Lung (tissue), 12 donors: Measurements from ENCODE around the gene PERCC1. TPM values are rescaled to one million over a fixed set of nuclear protein-coding genes. Genes with fewer than 3 reads are reported as not detected.

Experiments used
- ATAC-seq: fragments of 200-7000 bp; cut with Tn5 transposase; one replicate; pipeline ENCODE4 v1.9.1; 2020; ENCODE audit warnings: moderate number of reproducible peaks; ENCODE audit not compliant: insufficient read depth, low FRiP score
- DNase-seq, 3 donors: peaks; one replicate each; pipeline ENCODE4 v3.0.0-alpha.2; 2013 to 2017
- H3K27ac ChIP-seq, 2 donors: one replicate each; pipeline ENCODE4 v1.5.1; 2013; ENCODE audit warnings: mild to moderate bottlenecking in 2 of 2, moderate library complexity in 2 of 2, control low read depth in 1 of 2, inconsistent platforms in 1 of 2, low read depth in 1 of 2, low read length in 1 of 2
- H3K27me3 ChIP-seq, 3 donors: one replicate each; pipeline ENCODE4 v1.5.1; 2013; ENCODE audit warnings: low read length in 2 of 3; ENCODE audit not compliant: control insufficient read depth in 3 of 3, insufficient read depth in 3 of 3
- H3K36me3 ChIP-seq, 4 donors: one replicate each; pipeline ENCODE4 v1.5.1; 2013; ENCODE audit warnings: low read length in 4 of 4, mild to moderate bottlenecking in 1 of 4, moderate library complexity in 1 of 4; ENCODE audit not compliant: control insufficient read depth in 4 of 4, insufficient read depth in 4 of 4
- H3K4me1 ChIP-seq, 5 donors: one replicate each; pipeline ENCODE4 v1.5.1; 2013; ENCODE audit warnings: low read length in 5 of 5, mild to moderate bottlenecking in 2 of 5, moderate library complexity in 1 of 5; ENCODE audit not compliant: control insufficient read depth in 5 of 5, insufficient read depth in 5 of 5
- H3K4me3 ChIP-seq: one replicate; pipeline ENCODE4 v1.5.1; 2013; ENCODE audit warnings: mild to moderate bottlenecking, control low read depth, moderate library complexity
- H3K9ac ChIP-seq, 2 donors: one replicate each; pipeline ENCODE4 v1.5.1; 2013; ENCODE audit warnings: low read length in 2 of 2, control low read depth in 1 of 2; ENCODE audit not compliant: insufficient read depth in 1 of 2
- H3K9me3 ChIP-seq, 4 donors: one replicate each; pipeline ENCODE4 v1.5.1; 2013; ENCODE audit warnings: low read length in 3 of 4, mild to moderate bottlenecking in 1 of 4, moderate library complexity in 1 of 4; ENCODE audit not compliant: control insufficient read depth in 4 of 4, insufficient read depth in 3 of 4
- CTCF ChIP-seq: IDR thresholded peaks from 2 replicates; pipeline ENCODE4 v1.5.1; 2012; ENCODE audit warnings: mild to moderate bottlenecking; ENCODE audit errors: control extremely low read depth, extremely low read depth
- WGBS, 2 donors: extraction: QIAGEN DNeasy Blood & Tissue Kit; methylation state at CpG; one replicate each; pipeline ENCODE4 v1.1.7; 2013; 5-methylcytosine and 5-hydroxymethylcytosine counted together
- polyA plus RNA-seq, 2 donors: library from polyadenylated mRNA; stranded (reverse); fragments of 200-250 nt; gene quantifications; one replicate each; pipeline ENCODE4 v1.2.1, GENCODE V29; 2013
- total RNA-seq, 2 donors: library from RNA; depleted of rRNA in 1 of 2; stranded (reverse); fragments of >200 nt in 1 of 2; gene quantifications; one replicate each; pipeline ENCODE4 v1.2.1, GENCODE V29; 2014 to 2021
- donor health status: control.
- donor health status: control.
- donor health status: Bipolar disorder and iron deficiency.
- donor health status: healthy.
- donor health status: DM: yes; HTN: yes; CAD: no.

PERCC1 gene
- total and polyA plus RNA-seq, 4 donors = 0.12 to 0.57 (median 0.46) TPM; not detected in 1

GRCh38 chr16:1469693-1470201 is 38.9 kb downstream of the PERCC1 start:
- no peak for TF ChIP-seq CTCF
- H3K36me3 ChIP-seq = peaks cover 0 to 5% (median 0%) of the 10 kb centered on the region in 4 donors
- H3K9ac ChIP-seq = no peak overlapping the region
- peak overlapping the region in 1 of 2 donors; percentile 81 for H3K27ac ChIP-seq
- no peak overlapping the region for H3K4me3 ChIP-seq
- DNase-seq (no peak), ATAC-seq (no peak)
- no peaks in the 10 kb centered on the region for H3K27me3 ChIP-seq
- H3K4me1 ChIP-seq = peaks cover 0 to 22% (median 4%) of the 10 kb centered on the region in 5 donors
- no peaks in the 10 kb centered on the region for H3K9me3 ChIP-seq
- 24 to 62% methylated on average over 20 of the region's 20 CpGs for WGBS, 2 donors

DNA sequence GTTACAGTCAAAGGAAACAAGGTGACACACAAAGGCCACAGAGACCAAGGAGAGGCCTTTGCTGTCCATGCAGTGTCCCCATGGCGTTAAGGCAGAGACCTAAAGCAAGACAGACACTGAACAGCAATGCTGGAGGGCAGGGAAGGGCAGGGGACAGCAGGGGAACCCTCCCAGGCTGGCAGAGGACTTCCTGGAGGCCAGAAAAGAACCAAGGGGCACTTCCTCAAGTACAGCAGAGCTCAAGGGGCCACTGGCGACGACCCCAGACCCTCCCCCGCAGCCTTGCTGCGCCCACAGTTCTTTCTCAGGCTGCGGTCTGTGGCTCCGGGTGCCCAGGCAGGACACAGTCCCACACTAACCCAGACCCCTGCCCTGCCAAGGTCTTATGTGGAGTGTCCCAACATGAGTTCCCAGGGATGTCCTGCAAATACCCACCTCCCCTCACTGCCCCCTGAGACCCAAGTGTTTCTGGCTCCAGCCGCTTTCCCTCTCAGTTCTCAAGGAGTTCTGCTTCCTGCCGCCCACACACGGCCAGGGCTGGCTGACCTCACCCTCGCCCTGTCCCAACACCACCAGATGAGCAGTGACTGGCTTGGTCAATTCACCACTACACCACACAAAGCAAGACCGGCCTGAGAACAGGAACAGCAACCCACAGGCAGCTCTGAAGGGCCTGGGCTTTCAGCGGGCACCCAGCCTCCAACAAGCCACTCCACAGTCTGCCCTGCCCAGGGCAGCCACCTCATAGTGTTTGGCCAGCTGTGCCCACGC is 39.8 kb downstream of the PERCC1 start:
- H3K27ac ChIP-seq = peak overlapping the region; percentile 35 to 81
- TF ChIP-seq CTCF = no peak
- WGBS, 2 donors = 41 to 57% methylated on average over 14 of the region's 14 CpGs
- H3K9me3 ChIP-seq = no peaks in the 10 kb centered on the region
- H3K36me3 ChIP-seq = peaks cover 0 to 5% (median 0%) of the 10 kb centered on the region in 4 donors
- DNase-seq = no peak
- no peaks in the 10 kb centered on the region for H3K27me3 ChIP-seq
- ATAC-seq = peak; percentile 13
- H3K4me3 ChIP-seq = no peak overlapping the region
- peaks cover 0 to 24% (median 4%) of the 10 kb centered on the region in 5 donors for H3K4me1 ChIP-seq
- H3K9ac ChIP-seq = no peak overlapping the region

DNA sequence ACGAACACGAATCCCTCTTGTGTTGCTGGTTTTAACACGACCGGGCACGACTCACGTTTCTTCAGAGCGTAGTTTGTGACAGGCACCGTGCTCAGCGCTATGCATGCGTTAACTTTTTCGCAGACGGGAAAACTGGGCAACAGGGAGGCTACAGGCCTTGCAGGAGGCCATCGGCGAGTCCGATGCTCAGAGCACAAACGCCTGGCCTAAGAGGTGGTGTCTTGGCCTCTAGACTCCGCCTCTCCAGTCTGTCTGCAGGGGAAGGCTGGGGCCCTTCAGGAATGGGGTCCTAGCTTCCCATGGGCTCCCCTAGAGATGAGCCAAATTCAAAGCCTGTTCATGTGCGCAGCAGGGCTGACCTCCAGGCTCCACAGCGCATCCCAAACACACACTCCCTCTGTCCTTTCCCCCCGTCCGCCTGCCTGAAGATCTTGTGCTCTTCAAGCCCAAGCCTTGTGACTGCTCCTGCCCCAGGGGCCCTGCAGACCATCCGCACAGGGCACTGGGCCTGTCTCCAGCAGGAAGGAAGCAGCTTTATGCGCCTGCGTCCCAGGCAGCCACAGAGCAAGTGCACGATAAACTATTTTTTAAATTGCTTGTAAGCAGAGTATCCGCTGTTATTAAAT is 40.8 kb downstream of the PERCC1 start:
- no peak for TF ChIP-seq CTCF
- Histone ChIP-seq H3K4me1 (peaks cover 0 to 26% (median 4%) of the 10 kb centered on the region in 5 donors), H3K36me3 (peaks cover 0 to 2% (median 0%) of the 10 kb centered on the region in 4 donors), H3K27me3 (no peaks in the 10 kb centered on the region), H3K9ac (no peak overlapping the region), H3K27ac (peak overlapping the region in 1 of 2 donors; percentile 51), H3K4me3 (no peak overlapping the region), H3K9me3 (no peaks in the 10 kb centered on the region)
- DNase-seq (no peak), ATAC-seq (no peak)
- WGBS, 2 donors = 36 to 70% methylated on average over 26 of the region's 26 CpGs
